ENCODE measurements around the gene CCL23. TPM values are rescaled to one million over a fixed set of nuclear protein-coding genes. Genes with fewer than 3 reads are reported as not detected.
"Not testable (repeated sequence)": the region's sequence is repeated elsewhere in the genome, so short reads cannot be mapped to it uniquely, and the experiment has no call there.

Gene CCL23
- total RNA-seq, 4 donors from 2014 or later, result 1.2 to 12.9 (median 7.3) TPM; not detected in 1

DNA sequence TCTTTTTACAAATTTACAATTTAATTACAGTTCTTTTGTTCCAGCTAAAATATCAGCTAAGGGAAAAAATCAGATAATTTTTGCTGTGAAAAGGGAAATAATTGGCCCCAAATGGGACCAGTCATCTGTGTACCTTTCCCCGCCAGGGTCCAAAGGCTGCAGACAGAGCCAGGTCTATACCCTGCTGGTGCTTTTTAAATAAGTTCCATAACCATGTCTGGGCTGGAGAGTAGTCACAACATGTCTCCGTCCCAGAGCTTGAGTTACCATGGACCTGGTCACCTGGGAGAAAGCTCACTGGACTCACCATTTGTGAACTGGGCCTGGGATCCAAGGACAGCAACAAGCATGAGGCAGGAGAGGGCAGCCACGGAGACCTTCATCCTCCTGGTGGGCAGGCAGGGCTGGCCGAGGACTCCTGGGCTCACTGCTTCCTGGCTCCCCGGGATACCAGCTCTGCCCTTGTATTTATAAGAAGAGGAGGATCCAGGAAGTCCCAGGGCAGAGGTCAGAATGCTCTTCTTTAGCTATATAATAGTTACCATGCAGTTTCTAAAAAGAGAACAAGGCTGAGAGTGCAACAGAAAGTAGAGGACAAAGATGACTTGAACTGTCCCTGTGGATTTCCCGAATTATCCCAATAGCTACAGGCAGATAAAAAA, 16.5 kb downstream of the CCL23 start, which contains the start of gene CCL15:
Gene CCL15 (minus strand): TSS at position 444 of the 662 bp plus-strand sequence. CDS start 61 bp downstream, at position 383.
- Histone ChIP-seq H3K4me1 (no peaks in the 10 kb centered on the region), H3K36me3 (no peaks in the 10 kb centered on the region), H3K4me3 (no peak within 1 kb of the TSS), H3K27me3 (peaks cover 13% of the 10 kb centered on the region), H3K9me3 (no peaks in the 10 kb centered on the region), H3K27ac (no peak within 1 kb of the TSS)
- TF ChIP-seq EP300 (IDR thresholded peaks at IDR 0.05) (no peak), POLR2AphosphoS5 (IDR thresholded peaks at IDR 0.05) (no peak), POLR2A (IDR thresholded peaks at IDR 0.05) (no peak)
- TF ChIP-seq, protein P1, sequence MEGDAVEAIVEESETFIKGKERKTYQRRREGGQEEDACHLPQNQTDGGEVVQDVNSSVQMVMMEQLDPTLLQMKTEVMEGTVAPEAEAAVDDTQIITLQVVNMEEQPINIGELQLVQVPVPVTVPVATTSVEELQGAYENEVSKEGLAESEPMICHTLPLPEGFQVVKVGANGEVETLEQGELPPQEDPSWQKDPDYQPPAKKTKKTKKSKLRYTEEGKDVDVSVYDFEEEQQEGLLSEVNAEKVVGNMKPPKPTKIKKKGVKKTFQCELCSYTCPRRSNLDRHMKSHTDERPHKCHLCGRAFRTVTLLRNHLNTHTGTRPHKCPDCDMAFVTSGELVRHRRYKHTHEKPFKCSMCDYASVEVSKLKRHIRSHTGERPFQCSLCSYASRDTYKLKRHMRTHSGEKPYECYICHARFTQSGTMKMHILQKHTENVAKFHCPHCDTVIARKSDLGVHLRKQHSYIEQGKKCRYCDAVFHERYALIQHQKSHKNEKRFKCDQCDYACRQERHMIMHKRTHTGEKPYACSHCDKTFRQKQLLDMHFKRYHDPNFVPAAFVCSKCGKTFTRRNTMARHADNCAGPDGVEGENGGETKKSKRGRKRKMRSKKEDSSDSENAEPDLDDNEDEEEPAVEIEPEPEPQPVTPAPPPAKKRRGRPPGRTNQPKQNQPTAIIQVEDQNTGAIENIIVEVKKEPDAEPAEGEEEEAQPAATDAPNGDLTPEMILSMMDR (IDR thresholded peaks at IDR 0.05), result no peak
- 52 to 70% methylated on average over 3 to 4 of the region's 6 CpGs for WGBS, 2 donors (ENCODE audit: low coverage in 1 of 2)
- ATAC-seq, result no peak

DNA sequence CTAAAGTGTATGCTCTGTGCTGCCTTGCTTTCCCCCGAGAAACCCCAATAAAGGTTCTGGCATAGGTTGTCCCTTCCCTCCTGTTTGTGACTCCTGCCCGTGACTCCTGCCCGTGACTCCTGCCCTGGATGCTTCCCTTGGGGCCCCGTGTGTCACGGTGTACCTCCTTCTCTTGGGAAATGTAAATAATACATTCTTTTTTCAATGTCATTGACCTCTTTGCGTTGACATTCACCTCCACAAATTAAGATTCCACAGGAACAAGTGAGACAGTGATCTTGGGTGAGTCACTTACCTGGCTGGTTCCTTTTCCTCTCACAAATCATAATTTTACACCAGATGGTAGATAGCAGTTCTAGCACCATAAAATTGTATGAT, 17.1 kb downstream of the CCL23 start:
- no peak for TF ChIP-seq POLR2A (IDR thresholded peaks at IDR 0.05)
- TF ChIP-seq, protein P1 (IDR thresholded peaks at IDR 0.05), result no peak
- no peak for TF ChIP-seq POLR2AphosphoS5 (IDR thresholded peaks at IDR 0.05)
- no peak for TF ChIP-seq EP300 (IDR thresholded peaks at IDR 0.05)
- Histone ChIP-seq H3K4me1 (no peaks in the 10 kb centered on the region), H3K27me3 (peaks cover 13% of the 10 kb centered on the region), H3K4me3 (no peak overlapping the region), H3K36me3 (no peaks in the 10 kb centered on the region), H3K9me3 (no peaks in the 10 kb centered on the region), H3K27ac (no peak overlapping the region)
- 63 to 66% methylated on average over 4 to 6 of the region's 6 CpGs for WGBS, 2 donors (ENCODE audit: low coverage in 1 of 2)
- ATAC-seq, result no peak

DNA sequence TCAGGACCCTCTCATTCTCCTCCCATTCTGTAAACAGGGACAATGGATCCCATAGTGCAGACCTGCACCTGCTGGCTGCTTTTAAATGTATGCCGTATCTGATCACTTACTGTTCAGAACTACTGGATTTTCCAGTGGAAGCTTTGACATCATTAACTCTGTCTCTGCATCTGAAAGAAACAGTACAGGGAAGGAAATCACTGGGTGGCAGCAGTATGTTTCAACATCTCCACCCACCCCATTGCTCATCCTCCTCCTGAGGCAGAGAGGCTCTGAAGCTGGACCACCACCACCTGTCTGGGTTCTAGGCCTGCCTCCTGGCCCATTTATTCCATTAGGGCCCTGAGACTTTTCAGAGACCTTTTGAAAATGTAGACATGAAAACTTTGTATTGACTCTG, 19.0 kb downstream of the CCL23 start:
- whole genome bisulfite sequencing, 2 donors (ENCODE audit: low coverage in 1 of 2), result 50 to 75% methylated on average over 1 of the region's 1 CpG
- no peak overlapping the region for H3K4me3 ChIP-seq
- no peaks in the 10 kb centered on the region for H3K4me1 ChIP-seq
- no peaks in the 10 kb centered on the region for H3K9me3 ChIP-seq
- ATAC-seq, result no peak
- H3K36me3 ChIP-seq, result no peaks in the 10 kb centered on the region
- TF ChIP-seq, protein P1 (IDR thresholded peaks at IDR 0.05), result no peak
- TF ChIP-seq POLR2AphosphoS5 (IDR thresholded peaks at IDR 0.05) (no peak), EP300 (IDR thresholded peaks at IDR 0.05) (no peak), POLR2A (IDR thresholded peaks at IDR 0.05) (no peak)
- H3K27ac ChIP-seq, result no peak overlapping the region
- H3K27me3 ChIP-seq, result peaks cover 13% of the 10 kb centered on the region

DNA sequence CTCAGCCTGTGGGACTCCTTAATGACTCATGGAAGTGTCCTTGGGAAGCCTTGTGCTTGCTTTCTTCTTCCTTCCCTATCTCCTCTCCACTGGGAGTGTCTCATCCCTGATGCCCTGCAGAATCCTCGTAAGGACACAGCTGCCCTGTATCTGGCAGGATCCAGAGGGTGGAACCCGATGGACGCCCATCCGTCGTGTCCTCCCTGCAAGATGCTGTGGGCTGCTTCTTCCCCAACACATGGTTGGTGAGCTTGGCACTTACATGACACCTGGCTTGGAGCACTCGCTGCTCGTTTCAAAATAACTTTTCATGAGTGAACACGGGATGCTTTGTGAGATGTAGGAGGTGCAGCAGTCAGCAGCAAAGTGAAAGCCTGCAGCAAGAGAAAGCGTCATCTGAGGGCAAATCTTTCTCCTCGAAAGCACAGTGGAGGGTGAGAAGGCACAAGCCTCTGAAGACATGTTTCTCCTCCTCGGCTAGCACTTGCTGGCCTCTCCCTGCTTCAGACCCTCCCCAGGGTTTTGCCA, 19.7 kb downstream of the CCL23 start:
- no peaks in the 10 kb centered on the region for H3K36me3 ChIP-seq
- WGBS, 2 donors (ENCODE audit: low coverage in 1 of 2), result 58 to 86% methylated on average over 2 to 11 of the region's 11 CpGs
- ATAC-seq, result no peak
- H3K9me3 ChIP-seq, result no peaks in the 10 kb centered on the region
- no peak for TF ChIP-seq EP300 (IDR thresholded peaks at IDR 0.05)
- no peak for TF ChIP-seq POLR2A (IDR thresholded peaks at IDR 0.05)
- no peak for TF ChIP-seq POLR2AphosphoS5 (IDR thresholded peaks at IDR 0.05)
- TF ChIP-seq, protein P1 (IDR thresholded peaks at IDR 0.05), result no peak
- H3K4me3 ChIP-seq, result no peak overlapping the region
- H3K4me1 ChIP-seq, result no peaks in the 10 kb centered on the region
- H3K27me3 ChIP-seq, result peaks cover 13% of the 10 kb centered on the region
- no peak overlapping the region for H3K27ac ChIP-seq

DNA sequence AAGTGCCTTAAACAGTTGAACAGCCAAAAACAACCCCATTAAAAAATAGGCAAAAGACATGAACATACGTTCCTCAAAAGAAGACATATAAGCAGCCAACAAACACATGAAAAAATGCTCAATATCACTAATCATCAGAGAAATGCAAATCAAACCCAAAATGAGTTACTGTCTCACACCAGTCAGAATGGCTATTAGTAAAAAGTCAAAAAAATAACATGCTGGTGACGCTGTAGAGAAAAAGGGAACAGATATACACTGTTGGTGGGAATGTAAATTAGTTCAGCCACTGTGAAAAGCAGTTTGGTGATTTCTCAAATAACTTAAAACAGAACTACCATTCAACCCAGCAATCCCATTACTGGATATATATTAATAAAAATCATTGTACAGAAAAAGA, 22.4 kb downstream of the CCL23 start:
- H3K9me3 ChIP-seq, H3K4me1 ChIP-seq, ATAC-seq, H3K36me3 ChIP-seq, H3K4me3 ChIP-seq, H3K27ac ChIP-seq: not testable (repeated sequence)
- WGBS, 2 donors (ENCODE audit: low coverage in 1 of 2), result 73 to 82% methylated on average over 2 of the region's 2 CpGs
- H3K27me3 ChIP-seq, result peaks cover 19% of the 10 kb centered on the region
